Measurements from ENCODE around the gene SSR3.

The SSR3 gene

DNA sequence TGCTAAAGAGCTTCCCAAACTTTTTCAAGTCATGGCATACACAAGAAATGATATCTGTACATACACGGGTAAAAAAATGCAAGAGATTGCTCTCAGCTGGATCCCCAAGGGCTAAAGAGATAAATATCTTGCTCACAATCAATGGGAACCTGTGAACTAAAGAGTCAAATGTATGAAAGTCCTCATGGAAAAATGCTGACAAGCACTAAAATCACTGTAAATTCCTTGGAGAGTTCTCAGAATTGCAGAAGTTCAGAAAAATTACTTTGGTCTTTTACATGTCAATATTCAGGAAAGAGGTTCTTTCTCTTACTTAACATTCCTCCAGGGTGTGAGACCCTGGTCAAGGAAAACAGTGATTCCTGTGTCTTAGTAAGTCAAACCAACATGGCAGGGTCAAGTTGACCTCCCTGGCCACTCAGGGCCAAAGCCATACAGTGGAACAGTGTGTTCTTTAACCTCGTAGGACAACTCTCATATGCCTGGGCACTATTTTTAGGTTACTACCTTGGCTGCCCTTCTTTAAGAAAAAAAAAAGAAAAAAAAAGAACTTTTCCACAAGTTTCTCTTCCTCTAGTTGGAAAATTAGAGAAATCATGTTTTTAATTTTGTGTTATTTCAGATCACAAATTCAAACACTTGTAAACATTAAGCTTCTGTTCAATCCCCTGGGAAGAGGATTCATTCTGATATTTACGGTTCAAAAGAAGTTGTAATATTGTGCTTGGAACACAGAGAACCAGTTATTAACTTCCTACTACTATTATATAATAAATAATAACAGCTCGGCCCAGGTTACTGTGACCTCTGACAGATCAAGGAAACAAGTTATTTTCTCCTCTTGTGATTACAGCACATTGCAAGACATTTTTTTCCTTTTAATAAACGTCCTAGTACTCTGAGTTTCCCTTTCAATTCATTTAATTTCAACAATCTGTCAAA, 12.5 kb downstream of the SSR3 start:
- Histone ChIP-seq H3K36me3 (ENCODE audit: control insufficient read depth, insufficient read depth, low read length) (peaks cover 53% of the 10 kb centered on the region), H3K27ac (ENCODE audit: insufficient read depth, low read length, poor library complexity, severe bottlenecking) (no peak overlapping the region), H3K9me3 (ENCODE audit: control insufficient read depth, low read length) (no peaks in the 10 kb centered on the region), H3K27me3 (replicated peaks; ENCODE audit: control insufficient read depth, insufficient read depth, low read length, poor library complexity, severe bottlenecking) (no peaks in the 10 kb centered on the region), H3K4me3 (ENCODE audit: insufficient read depth, low read depth, low read length, poor library complexity, severe bottlenecking) (no peak overlapping the region), H3K4me1 (ENCODE audit: control insufficient read depth, insufficient read depth, low read length, poor library complexity, severe bottlenecking) (no peaks in the 10 kb centered on the region)
- no peak for DNase-seq

- no peaks in the 10 kb centered on the region for H3K27me3 ChIP-seq (replicated peaks; ENCODE audit: control insufficient read depth, insufficient read depth, low read length, poor library complexity, severe bottlenecking)
- no peaks in the 10 kb centered on the region for H3K9me3 ChIP-seq (ENCODE audit: control insufficient read depth, low read length)
- H3K36me3 ChIP-seq (ENCODE audit: control insufficient read depth, insufficient read depth, low read length): peaks cover 34% of the 10 kb centered on the region
- no peak overlapping the region for H3K4me3 ChIP-seq (ENCODE audit: insufficient read depth, low read depth, low read length, poor library complexity, severe bottlenecking)
- no peak overlapping the region for H3K27ac ChIP-seq (ENCODE audit: insufficient read depth, low read length, poor library complexity, severe bottlenecking)
- no peaks in the 10 kb centered on the region for H3K4me1 ChIP-seq (ENCODE audit: control insufficient read depth, insufficient read depth, low read length, poor library complexity, severe bottlenecking)
- DNase-seq: no peak
These were observed 15.1 kb downstream of the SSR3 start for GRCh38 chr3:156539802-156540201.

- Histone ChIP-seq H3K27me3 (replicated peaks; ENCODE audit: control insufficient read depth, insufficient read depth, low read length, poor library complexity, severe bottlenecking) (no peaks in the 10 kb centered on the region), H3K4me3 (ENCODE audit: insufficient read depth, low read depth, low read length, poor library complexity, severe bottlenecking) (no peak overlapping the region), H3K9me3 (ENCODE audit: control insufficient read depth, low read length) (no peaks in the 10 kb centered on the region), H3K4me1 (ENCODE audit: control insufficient read depth, insufficient read depth, low read length, poor library complexity, severe bottlenecking) (no peaks in the 10 kb centered on the region), H3K27ac (ENCODE audit: insufficient read depth, low read length, poor library complexity, severe bottlenecking) (no peak overlapping the region), H3K36me3 (ENCODE audit: control insufficient read depth, insufficient read depth, low read length) (peaks cover 34% of the 10 kb centered on the region)
- DNase-seq: no peak
These were observed 15.9 kb downstream of the SSR3 start for GRCh38 chr3:156539051-156539450.

GRCh38 chr3:156536524-156537316, 18.2 kb downstream of the SSR3 start:
- Histone ChIP-seq H3K27me3 (replicated peaks; ENCODE audit: control insufficient read depth, insufficient read depth, low read length, poor library complexity, severe bottlenecking) (no peaks in the 10 kb centered on the region), H3K27ac (ENCODE audit: insufficient read depth, low read length, poor library complexity, severe bottlenecking) (no peak overlapping the region), H3K36me3 (ENCODE audit: control insufficient read depth, insufficient read depth, low read length) (peaks cover 20% of the 10 kb centered on the region), H3K9me3 (ENCODE audit: control insufficient read depth, low read length) (no peaks in the 10 kb centered on the region), H3K4me3 (ENCODE audit: insufficient read depth, low read depth, low read length, poor library complexity, severe bottlenecking) (no peak overlapping the region), H3K4me1 (ENCODE audit: control insufficient read depth, insufficient read depth, low read length, poor library complexity, severe bottlenecking) (no peaks in the 10 kb centered on the region)
- DNase-seq: no peak

DNA sequence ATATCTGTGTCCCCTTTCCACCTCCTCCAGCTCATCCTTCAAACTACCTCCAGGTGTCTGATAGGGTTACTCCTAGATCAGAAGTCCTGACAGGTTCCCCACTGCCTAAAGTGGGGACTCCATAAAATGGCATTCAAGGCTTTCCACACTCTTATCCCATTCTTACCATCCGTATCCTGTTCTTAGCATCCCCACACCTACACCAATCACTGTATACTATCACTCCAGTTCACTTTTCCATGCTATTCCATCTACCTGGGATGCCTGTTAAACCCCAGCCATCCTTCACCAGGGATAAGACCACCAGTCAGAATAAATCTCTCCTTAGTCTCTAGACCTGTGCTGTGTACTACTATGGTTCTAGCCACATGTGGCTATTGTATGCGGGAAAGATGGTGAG, 19.1 kb downstream of the SSR3 start:
- no peaks in the 10 kb centered on the region for H3K4me1 ChIP-seq (ENCODE audit: control insufficient read depth, insufficient read depth, low read length, poor library complexity, severe bottlenecking)
- no peak overlapping the region for H3K27ac ChIP-seq (ENCODE audit: insufficient read depth, low read length, poor library complexity, severe bottlenecking)
- peaks cover 17% of the 10 kb centered on the region for H3K36me3 ChIP-seq (ENCODE audit: control insufficient read depth, insufficient read depth, low read length)
- DNase-seq: no peak
- H3K9me3 ChIP-seq (ENCODE audit: control insufficient read depth, low read length): no peaks in the 10 kb centered on the region
- H3K27me3 ChIP-seq (replicated peaks; ENCODE audit: control insufficient read depth, insufficient read depth, low read length, poor library complexity, severe bottlenecking): no peaks in the 10 kb centered on the region
- H3K4me3 ChIP-seq (ENCODE audit: insufficient read depth, low read depth, low read length, poor library complexity, severe bottlenecking): no peak overlapping the region

DNA sequence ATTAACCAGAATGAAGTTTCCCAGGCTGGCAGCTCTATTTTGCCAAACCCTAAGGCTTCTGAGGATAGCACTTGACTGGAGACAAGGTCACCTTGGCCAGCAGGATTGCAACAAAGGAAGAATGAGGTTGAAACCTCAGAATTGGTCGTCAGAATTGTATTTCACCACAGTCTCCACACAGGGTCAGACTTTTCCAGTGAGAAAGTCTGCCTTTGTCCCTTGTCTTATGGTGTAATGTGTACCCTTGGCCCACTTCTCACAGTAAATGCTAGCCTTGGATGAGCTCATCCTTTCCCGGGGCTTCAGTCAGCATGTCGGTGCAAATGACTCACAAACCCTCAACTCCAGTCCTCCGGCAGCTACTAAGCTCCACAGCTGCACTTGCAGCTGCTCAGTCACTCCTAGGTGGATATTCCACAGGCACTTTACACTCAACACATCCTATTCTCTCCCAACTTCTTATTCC, 19.7 kb downstream of the SSR3 start:
- DNase-seq: no peak
- Histone ChIP-seq H3K27me3 (replicated peaks; ENCODE audit: control insufficient read depth, insufficient read depth, low read length, poor library complexity, severe bottlenecking) (no peaks in the 10 kb centered on the region), H3K4me3 (ENCODE audit: insufficient read depth, low read depth, low read length, poor library complexity, severe bottlenecking) (no peak overlapping the region), H3K36me3 (ENCODE audit: control insufficient read depth, insufficient read depth, low read length) (peaks cover 18% of the 10 kb centered on the region), H3K9me3 (ENCODE audit: control insufficient read depth, low read length) (no peaks in the 10 kb centered on the region), H3K27ac (ENCODE audit: insufficient read depth, low read length, poor library complexity, severe bottlenecking) (no peak overlapping the region), H3K4me1 (ENCODE audit: control insufficient read depth, insufficient read depth, low read length, poor library complexity, severe bottlenecking) (no peaks in the 10 kb centered on the region)

GRCh38 chr3:156533205-156533604, 21.7 kb downstream of the SSR3 start:
- Histone ChIP-seq H3K27me3 (replicated peaks; ENCODE audit: control insufficient read depth, insufficient read depth, low read length, poor library complexity, severe bottlenecking) (no peaks in the 10 kb centered on the region), H3K4me3 (ENCODE audit: insufficient read depth, low read depth, low read length, poor library complexity, severe bottlenecking) (no peak overlapping the region), H3K36me3 (ENCODE audit: control insufficient read depth, insufficient read depth, low read length) (peaks cover 7% of the 10 kb centered on the region), H3K4me1 (ENCODE audit: control insufficient read depth, insufficient read depth, low read length, poor library complexity, severe bottlenecking) (no peaks in the 10 kb centered on the region), H3K27ac (ENCODE audit: insufficient read depth, low read length, poor library complexity, severe bottlenecking) (no peak overlapping the region), H3K9me3 (ENCODE audit: control insufficient read depth, low read length) (no peaks in the 10 kb centered on the region)
- DNase-seq: no peak

DNA sequence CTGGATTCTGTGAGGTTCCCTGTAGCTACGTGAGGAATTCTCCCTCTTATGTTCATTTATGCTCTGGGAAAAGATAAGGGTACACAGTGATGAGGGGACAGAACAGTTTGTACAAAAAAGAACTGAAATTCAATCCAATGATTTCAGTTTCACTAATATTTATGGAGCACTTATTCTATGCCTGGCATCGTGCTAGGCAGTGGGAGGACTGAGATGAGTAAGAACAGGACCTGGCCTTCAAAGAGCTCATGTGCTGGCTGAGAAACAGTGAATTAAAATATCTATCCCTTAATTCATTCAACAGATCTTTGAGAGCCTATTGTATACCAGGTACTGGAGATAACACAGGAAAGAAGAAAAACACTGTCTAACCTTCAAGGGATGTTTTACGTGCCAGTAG, 22.2 kb downstream of the SSR3 start:
- Histone ChIP-seq H3K4me1 (ENCODE audit: control insufficient read depth, insufficient read depth, low read length, poor library complexity, severe bottlenecking) (no peaks in the 10 kb centered on the region), H3K9me3 (ENCODE audit: control insufficient read depth, low read length) (no peaks in the 10 kb centered on the region), H3K36me3 (ENCODE audit: control insufficient read depth, insufficient read depth, low read length) (peaks cover 7% of the 10 kb centered on the region), H3K27me3 (replicated peaks; ENCODE audit: control insufficient read depth, insufficient read depth, low read length, poor library complexity, severe bottlenecking) (no peaks in the 10 kb centered on the region), H3K27ac (ENCODE audit: insufficient read depth, low read length, poor library complexity, severe bottlenecking) (no peak overlapping the region), H3K4me3 (ENCODE audit: insufficient read depth, low read depth, low read length, poor library complexity, severe bottlenecking) (no peak overlapping the region)
- no peak for DNase-seq

GRCh38 chr3:156530980-156531379, 23.9 kb downstream of the SSR3 start:
- Histone ChIP-seq H3K27ac (ENCODE audit: insufficient read depth, low read length, poor library complexity, severe bottlenecking) (no peak overlapping the region), H3K4me1 (ENCODE audit: control insufficient read depth, insufficient read depth, low read length, poor library complexity, severe bottlenecking) (no peaks in the 10 kb centered on the region), H3K27me3 (replicated peaks; ENCODE audit: control insufficient read depth, insufficient read depth, low read length, poor library complexity, severe bottlenecking) (no peaks in the 10 kb centered on the region), H3K36me3 (ENCODE audit: control insufficient read depth, insufficient read depth, low read length) (peaks cover 7% of the 10 kb centered on the region), H3K4me3 (ENCODE audit: insufficient read depth, low read depth, low read length, poor library complexity, severe bottlenecking) (no peak overlapping the region), H3K9me3 (ENCODE audit: control insufficient read depth, low read length) (no peaks in the 10 kb centered on the region)
- DNase-seq: no peak

DNA sequence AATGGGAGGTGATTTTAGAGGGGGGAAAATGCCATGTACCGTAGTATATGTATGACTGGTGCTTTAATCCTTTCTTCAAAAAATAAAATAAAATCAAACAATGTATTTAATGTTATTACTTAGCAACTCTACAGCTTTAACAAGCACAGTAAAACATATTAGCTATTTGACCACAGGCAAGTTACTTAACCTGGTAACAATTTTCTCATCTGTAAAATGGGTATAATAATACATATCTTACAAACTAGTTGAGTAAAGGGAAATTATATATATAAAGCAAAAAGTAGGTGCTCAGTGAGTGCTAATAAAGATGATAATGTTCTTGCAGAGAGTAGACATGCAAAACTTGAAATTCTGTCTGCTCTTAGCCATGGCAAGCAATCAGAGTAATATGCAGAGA, 27.9 kb downstream of the SSR3 start:
- H3K4me3 ChIP-seq (ENCODE audit: insufficient read depth, low read depth, low read length, poor library complexity, severe bottlenecking): no peak overlapping the region
- H3K27me3 ChIP-seq (replicated peaks; ENCODE audit: control insufficient read depth, insufficient read depth, low read length, poor library complexity, severe bottlenecking): no peaks in the 10 kb centered on the region

More for the DNA sequence above, 27.9 kb downstream of the SSR3 start:
- peaks cover 6% of the 10 kb centered on the region for H3K4me1 ChIP-seq (ENCODE audit: control insufficient read depth, insufficient read depth, low read length, poor library complexity, severe bottlenecking)
- no peak overlapping the region for H3K27ac ChIP-seq (ENCODE audit: insufficient read depth, low read length, poor library complexity, severe bottlenecking)
- peaks cover 7% of the 10 kb centered on the region for H3K36me3 ChIP-seq (ENCODE audit: control insufficient read depth, insufficient read depth, low read length)
- no peak for DNase-seq
- H3K9me3 ChIP-seq (ENCODE audit: control insufficient read depth, low read length): no peaks in the 10 kb centered on the region

All from effector memory CD4-positive, alpha-beta T cell (primary cell).